HG03571 (cell line): Measurements from ENCODE around the gene ZNF763.
A peak's percentile ranks its signal among the peaks of the same experiment; 100 is the strongest.
"Not testable (repeated sequence)": the region's sequence is repeated elsewhere in the genome, so short reads cannot be mapped to it uniquely, and the experiment has no call there.

ENCODE experiments used
- ATAC-seq: cut with Tn5 transposase; IDR thresholded peaks from one replicate; pipeline ENCODE4 v1.9.1; 2021; ENCODE audit not compliant: unreplicated experiment

Gene ZNF763

GRCh38 chr19:11964858-11965645 is at the start of gene ZNF763:
Gene ZNF763 (plus strand): TSS chr19:11965040. CDS start chr19:11965209, 169 bp downstream.
- peak; percentile 71 for ATAC-seq

GRCh38 chr19:11921852-11922495 is 42.9 kb upstream of the ZNF763 start:
- ATAC-seq, result no peak

GRCh38 chr19:11924886-11925650 is 39.8 kb upstream of the ZNF763 start, which contains the start of gene ZNF700:
Gene ZNF700 (plus strand): TSS chr19:11925107. CDS start chr19:11925211, 104 bp downstream.
- peak; percentile 79 for ATAC-seq

GRCh38 chr19:11925651-11926187 is 39.1 kb upstream of the ZNF763 start:
- ATAC-seq, result not testable (repeated sequence)

GRCh38 chr19:11927227-11927626 is 37.6 kb upstream of the ZNF763 start:
- no peak for ATAC-seq

- no peak for ATAC-seq
These were observed 33.8 kb upstream of the ZNF763 start for GRCh38 chr19:11931051-11931450.

DNA sequence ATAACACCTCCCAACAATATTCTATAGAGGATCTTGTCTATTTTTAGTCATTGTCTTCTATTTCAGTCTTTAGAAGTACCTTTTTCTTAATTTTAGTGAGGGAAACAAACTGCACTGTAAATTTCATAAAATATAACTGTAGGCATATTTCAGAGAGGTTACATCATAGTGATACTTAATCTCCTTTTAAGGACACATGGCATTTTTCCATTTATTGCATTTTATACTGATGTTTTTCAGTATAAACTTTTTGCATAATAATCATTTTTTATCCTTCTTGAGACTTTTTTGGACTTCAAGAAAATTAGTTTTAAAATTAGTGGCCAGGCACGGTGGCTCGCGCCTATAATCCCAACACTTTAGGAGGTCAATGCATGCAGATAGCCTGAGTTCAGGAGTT is 33.3 kb upstream of the ZNF763 start:
- ATAC-seq, result no peak

DNA sequence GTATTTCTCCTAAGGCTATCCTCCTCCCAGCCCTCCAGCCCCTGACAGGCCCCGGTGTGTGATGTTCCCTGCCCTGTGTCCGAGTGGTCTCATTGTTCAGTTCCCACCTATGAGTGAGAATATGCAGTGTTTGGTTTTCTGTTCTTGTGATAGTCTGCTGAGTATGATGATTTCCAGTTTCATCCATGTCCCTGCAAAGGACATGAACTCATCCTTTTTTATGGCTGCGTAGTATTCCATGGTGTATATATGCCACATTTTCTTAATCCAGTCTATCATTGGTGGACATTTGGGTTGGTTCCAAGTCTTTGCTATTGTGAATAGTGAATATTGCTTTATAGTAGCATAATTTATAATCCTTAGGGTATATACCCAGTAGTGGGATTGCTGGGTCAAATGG is 29.0 kb upstream of the ZNF763 start:
- not testable (repeated sequence) for ATAC-seq

GRCh38 chr19:11938383-11938782 is 26.5 kb upstream of the ZNF763 start:
- not testable (repeated sequence) for ATAC-seq

DNA sequence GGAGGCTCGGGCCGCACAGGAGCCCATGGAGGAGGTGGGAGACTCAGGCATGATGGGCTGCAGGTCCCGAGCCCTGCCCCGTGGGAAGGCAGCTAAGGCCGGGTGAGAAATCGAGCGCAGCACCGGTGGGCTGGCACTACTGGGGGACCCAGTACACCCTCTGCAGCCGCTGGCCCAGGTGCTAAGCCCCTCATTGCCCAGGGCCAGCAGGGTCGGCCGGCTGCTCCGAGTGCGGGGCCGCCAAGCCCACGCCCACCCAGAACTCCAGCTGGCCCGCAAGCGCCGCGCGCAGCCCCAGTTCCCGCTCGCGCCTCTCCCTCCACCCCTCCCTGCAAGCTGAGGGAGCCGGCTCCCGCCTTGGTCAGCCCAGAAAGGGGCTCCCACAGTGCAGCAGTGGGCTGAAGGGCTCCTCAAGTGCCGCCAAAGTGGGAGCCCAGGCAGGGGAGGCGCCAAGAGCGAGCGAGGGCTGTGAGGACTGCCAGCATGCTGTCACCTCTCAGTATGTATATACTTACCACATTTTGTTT is 23.4 kb upstream of the ZNF763 start:
- ATAC-seq, result not testable (repeated sequence)

GRCh38 chr19:11942008-11942842 is 22.6 kb upstream of the ZNF763 start:
- ATAC-seq, result no peak

GRCh38 chr19:11942843-11943108 is 22.1 kb upstream of the ZNF763 start:
- ATAC-seq, result no peak

DNA sequence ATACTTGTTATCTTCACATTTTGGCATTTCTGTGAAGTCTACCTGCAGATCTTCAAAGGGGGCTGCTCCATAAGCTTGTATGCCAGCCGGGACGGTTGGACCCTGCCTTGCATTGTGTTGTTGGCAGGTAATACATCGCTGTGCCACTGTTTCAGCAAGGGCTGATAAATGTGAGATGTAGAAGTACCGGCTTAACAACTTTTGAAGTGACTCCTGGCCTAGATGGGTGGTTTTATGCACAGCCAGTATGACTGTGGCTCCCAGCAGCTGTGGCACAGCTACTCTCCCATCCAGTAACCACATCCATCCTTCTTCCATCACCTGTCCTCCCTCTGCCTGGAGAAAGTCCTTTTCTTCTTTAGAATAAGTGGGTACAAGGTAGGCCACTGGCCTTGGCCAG is 20.2 kb upstream of the ZNF763 start:
- ATAC-seq, result no peak

DNA sequence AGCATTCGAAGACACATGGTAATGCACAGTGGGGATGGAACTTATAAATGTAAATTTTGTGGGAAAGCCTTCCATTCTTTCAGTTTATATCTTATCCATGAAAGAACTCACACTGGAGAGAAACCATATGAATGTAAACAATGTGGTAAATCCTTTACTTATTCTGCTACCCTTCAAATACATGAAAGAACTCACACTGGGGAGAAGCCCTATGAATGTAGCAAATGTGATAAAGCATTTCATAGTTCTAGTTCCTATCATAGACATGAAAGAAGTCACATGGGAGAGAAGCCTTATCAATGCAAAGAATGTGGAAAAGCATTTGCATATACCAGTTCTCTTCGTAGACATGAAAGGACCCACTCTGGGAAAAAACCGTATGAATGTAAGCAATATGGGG is 16.2 kb upstream of the ZNF763 start:
- no peak for ATAC-seq

GRCh38 chr19:11949201-11949600 is 15.6 kb upstream of the ZNF763 start:
- no peak for ATAC-seq

DNA sequence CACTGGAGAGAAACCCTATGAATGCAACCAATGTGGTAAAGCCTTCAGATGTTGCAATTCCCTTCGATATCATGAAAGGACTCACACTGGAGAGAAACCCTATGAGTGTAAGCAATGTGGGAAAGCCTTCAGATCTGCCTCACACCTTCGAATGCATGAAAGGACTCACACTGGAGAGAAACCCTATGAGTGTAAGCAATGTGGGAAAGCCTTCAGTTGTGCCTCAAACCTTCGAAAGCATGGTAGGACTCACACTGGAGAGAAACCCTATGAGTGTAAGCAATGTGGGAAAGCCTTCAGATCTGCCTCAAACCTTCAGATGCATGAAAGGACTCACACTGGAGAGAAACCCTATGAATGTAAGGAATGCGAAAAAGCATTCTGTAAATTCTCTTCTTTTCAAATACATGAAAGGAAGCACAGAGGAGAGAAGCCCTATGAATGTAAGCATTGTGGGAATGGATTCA is 15.2 kb upstream of the ZNF763 start:
- not testable (repeated sequence) for ATAC-seq

GRCh38 chr19:11950312-11950711 is 14.5 kb upstream of the ZNF763 start:
- no peak for ATAC-seq

DNA sequence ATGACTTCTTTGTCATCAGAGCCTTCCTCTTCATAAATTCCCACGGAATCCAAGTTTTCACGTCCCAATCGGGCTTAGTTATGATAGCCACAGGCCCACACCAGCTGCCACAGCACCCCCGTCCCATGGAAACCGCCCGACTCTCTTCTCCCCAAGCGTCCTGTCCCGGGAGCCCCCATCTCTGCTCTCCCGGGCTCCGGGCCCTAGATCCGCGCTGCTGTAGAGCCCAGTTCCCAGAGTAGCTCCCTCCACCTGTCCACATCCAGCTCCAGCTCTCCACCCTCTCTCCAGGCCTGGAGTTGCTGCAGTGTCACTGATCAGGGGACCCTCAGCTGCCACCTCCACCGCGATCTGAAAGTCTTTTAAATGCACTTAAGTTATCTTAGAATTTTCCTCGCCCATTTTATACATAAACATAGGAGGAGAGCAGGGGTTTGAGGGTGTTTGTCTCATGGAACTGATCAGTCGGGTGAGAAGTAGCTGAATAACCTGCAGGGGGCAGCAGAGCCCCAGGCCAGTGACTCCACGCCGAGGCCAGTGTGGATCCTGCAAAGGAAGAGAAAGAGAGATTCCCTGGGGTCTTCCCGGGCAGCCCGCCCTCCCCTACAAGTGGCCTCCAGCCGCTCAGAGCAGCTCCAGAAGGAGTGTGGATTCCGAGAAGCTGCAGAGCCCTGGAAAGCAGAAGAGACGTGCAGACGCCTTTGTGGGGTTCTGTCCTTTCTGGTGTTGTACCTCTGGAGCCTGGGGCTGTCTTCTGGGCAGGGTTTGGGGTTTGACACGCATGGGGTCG is 1.1 kb upstream of the ZNF763 start:
- ATAC-seq, result no peak

DNA sequence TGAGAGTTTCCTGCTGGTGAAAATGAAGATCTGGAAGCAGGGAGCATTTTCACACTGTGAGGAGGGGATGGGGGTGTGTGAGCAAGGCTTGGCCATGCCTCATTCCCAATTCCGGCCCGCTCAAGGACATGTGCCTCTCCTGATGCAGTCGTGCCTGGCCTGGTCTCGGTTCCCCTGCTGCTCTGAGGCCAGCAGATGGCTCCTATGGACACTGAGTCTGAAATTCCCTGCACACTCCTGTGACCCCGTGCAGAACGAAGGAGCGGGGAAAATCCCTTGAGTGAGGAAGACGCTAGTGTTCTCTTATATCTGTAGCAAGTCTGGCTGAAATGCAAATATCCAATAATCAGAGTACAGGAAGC is 363 bp upstream of the ZNF763 start:
- ATAC-seq, result peak; percentile 15

- no peak for ATAC-seq
These were observed 5.3 kb downstream of the ZNF763 start for GRCh38 chr19:11970174-11970573.
